ENCODE results near the gene BEAN1.

Gene BEAN1

GRCh38 chr16:66422366-66422765 lies 4.7 kb upstream of the BEAN1 start:
- no peak for DNase-seq

GRCh38 chr16:66423177-66423576 lies 3.9 kb upstream of the BEAN1 start:
- DNase-seq = no peak

DNA sequence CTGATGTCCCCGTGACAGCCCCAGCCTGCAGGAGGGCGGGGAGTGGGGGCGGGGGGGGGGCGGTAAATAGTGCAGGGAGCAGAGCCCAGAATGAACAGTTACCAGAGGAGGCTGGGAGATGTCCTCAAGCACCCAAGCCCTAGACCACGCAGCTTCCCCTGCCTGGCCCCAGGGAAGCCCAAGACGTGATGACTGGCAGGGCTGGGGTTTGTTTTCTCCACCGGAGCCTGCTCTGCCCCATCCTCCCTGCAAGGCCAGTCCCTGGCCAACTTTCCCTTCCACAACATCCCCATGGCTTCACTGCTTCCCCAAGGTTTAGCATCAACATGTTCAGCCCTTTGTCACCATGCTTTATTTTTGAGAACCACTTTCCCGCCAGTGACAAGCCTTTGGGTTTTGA lies 1.4 kb upstream of the BEAN1 start:
- DNase-seq = no peak

GRCh38 chr16:66426112-66427035 lies 721 bp upstream of the BEAN1 start:
- DNase-seq = no peak

GRCh38 chr16:66427871-66428681 lies 981 bp downstream of the BEAN1 start:
- no peak for DNase-seq

DNA sequence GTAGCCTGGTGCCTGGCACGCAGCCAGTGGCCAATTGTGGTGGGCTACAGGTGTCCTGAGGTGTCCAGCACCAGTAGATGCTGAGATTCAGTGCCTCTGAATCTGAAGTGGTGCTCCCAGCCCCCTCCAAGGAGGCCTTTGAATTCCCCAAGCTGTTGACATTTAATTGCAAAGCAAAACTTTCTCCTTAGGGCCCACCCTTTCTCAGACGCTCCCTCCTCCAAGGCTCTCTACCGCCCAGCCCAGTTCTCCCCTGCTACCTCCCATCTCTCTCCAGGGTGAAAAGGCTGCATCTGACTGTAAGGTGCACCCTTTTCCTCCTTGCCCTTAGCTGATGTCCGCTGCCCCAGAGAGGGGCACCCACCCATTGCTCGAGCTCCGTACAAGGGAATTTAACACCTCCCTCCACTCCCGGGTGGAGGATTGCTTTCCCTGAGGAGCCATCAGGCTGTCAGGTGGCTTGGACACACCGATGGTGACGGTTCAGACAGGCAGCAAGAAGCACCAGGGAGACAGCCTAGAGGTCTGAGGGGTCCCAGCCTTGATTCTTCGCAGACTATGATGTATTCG lies 1.7 kb downstream of the BEAN1 start:
- no peak for DNase-seq

GRCh38 chr16:66429290-66429962 lies 2.3 kb downstream of the BEAN1 start:
- no peak for DNase-seq

DNA sequence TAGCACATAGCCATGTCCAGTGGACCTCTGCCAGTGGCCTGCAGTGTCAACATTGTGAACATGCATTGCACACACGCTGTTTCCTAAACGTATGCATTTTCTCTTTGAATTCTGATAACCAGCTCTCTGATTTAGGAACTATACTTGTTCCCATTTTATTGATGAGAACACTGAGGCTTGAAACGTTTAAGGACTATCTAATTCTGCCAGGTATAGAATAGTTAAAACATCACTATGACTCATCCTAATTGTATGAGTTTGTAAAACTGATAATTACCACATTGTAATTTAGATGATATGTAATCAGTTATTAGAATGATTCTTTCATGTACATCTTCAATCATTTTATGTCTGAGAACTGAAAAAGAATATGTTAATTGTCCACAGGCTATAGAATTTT lies 3.1 kb downstream of the BEAN1 start:
- no peak for DNase-seq

- DNase-seq = no peak
Observed at GRCh38 chr16:66431760-66432159, 4.7 kb downstream of the BEAN1 start.

- DNase-seq = no peak
Observed at GRCh38 chr16:66432429-66432828, 5.3 kb downstream of the BEAN1 start.

GRCh38 chr16:66434619-66435430 lies 7.7 kb downstream of the BEAN1 start:
- no peak for DNase-seq

- no peak for DNase-seq
Observed at GRCh38 chr16:66435896-66436295, 8.8 kb downstream of the BEAN1 start.

- no peak for DNase-seq
Observed at GRCh38 chr16:66437391-66437945, 10.4 kb downstream of the BEAN1 start.

- DNase-seq = no peak
Observed at GRCh38 chr16:66438536-66438935, 11.4 kb downstream of the BEAN1 start.

- no peak for DNase-seq
Observed at GRCh38 chr16:66439051-66439730, 12.1 kb downstream of the BEAN1 start.

GRCh38 chr16:66440271-66440802 lies 13.2 kb downstream of the BEAN1 start:
- no peak for DNase-seq

- no peak for DNase-seq
Observed at GRCh38 chr16:66440970-66441369, 13.9 kb downstream of the BEAN1 start.

DNA sequence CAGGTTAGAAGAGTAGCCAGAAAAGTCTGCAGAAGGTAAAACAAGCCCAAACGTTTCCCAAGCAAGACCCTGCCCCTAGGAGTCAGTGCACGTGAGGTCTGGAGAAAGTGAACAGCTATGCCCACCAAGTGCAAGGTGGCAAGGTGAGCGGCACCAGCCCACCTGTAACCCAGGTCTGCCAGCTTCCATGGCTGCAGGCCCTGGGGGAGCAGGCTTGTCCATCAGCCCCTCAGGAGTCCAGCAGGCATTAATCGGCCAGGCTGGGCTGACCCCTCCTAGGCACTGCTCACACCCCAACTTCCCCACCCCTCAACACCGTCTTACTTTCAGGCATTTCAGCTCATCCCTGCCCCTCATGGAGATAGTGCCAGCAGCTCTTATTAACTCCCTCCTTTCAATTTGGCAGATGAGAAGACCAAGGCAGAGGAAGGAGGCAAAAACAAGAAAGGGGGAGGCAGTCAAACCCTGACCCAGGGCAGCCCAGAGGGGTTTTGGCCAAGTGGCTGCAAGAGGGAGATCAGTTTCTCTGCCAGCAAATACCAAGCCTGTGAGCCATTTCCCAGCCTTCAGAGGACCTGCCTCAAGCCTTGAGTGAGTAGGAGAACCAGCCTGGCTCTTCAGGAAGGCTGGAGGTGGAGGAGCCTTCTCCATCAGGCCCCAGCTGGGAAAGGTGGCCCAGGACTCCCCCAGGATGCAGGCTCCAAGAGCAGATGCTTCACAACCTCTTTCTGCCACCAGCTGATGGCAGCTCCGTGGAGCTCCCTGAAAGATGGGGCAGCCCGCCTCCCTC lies 14.7 kb downstream of the BEAN1 start:
- DNase-seq = no peak

GRCh38 chr16:66442502-66443268 lies 15.6 kb downstream of the BEAN1 start:
- no peak for DNase-seq

Measured in stimulated activated CD4-positive, alpha-beta T cell treated with anti-CD3 and anti-CD28 coated beads, Interleukin-12 subunit alpha, Interleukin-12 subunit beta, amount 100 ng/mL, for 4 hours (primary cell).